ENCODE results near the gene ZDHHC21.

Gene ZDHHC21

DNA sequence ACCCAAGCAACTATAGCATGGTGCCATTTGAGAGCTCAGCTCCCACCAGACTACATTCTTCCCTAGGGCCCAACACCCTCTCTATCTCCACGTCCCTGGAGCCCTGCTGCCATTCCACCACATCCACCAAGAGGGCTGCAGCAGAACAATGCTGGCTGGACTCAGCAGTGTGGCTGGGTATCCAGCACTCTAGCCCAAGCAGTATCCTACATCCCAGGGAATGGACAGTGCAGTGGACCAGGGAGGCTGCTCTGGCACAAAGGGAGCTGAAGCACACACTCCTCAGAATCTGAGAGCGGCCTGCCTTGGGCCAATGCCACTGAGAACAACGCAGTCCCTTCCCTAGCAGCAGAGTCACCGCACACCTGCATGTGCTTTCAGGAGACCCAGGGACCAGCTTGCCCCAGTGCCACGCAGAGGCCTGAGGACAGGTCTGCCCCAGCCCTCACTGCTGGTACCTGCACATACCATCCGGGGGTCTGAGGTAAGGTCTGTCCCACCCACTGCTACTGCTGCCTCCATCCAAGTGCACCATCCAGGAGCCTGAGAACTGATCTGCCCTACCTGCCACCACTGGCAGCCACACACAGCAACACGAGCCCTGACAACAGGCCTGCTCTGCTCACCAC is 95.9 kb downstream of the ZDHHC21 start:
- DNase-seq = no peak

DNA sequence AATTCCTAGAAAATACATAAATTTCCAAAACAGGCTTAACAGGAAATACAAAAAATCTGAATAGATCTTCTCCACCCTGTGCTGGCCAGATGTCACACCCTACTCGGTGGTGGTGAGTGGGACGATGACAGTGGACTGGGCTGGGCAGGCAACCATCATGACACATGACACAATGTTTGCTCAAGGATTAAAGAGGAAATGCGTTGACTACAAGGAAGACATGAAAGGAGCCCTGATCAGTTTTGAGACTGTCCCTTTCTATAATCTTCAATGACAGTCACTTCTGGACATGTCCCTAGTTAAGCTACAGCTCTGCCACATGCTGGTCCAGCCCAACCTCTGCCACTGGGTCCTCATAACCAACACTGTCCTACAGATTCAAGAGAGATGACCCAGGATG is 99.8 kb downstream of the ZDHHC21 start:
- DNase-seq = no peak

DNA sequence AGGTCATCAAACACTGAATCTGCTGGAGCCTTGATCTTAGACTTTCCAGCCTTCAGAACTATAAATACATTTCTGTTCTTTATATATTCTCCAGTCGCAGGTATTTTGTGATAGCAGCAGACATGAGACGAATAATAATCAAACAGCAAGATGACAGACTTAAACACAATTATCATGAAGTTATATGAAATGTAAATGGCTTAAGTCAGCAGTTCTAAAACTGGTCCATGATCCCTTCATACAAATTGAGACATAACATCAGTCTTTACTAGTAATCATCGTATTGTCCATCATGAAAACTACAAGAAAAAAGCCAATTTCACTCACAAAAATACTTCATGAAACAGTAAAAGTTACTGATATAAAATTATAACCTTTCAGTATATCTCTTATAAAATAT is 101.8 kb downstream of the ZDHHC21 start:
- DNase-seq = no peak

DNA sequence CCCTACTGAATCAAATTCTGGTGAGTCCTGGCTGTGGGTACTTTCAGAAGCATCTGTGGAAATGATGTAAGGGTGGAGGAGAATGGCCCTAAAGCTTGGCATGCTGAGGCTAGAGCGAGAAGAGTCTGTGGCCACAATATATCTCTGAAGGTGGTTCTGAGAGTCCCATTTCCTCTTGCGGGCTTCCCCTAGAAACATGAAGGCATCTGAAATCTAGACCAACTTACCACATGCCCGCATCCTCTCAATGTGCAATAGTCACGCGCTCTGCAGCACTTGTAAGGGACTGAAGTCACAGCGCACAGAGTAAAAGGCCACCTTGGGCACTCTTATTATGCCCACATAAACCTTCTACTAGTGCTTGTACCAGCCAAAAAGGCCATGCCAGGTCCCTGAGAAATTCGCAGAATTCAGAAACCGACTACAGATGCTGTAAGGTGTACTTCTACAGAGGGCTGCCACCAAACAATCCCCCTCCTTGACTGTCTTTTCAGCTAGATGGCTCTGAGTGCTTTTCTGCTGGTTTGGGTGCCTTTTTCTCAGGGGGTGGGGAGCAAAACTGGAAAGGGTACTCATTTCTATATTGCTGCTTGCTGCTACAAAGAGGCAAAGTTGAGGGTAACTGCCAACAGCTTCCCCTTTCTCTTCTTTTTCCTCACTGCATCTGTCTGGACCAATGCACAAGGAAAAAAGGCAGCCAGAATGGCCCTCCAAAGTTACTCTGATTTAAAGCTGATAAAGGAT is 107.3 kb downstream of the ZDHHC21 start:
- DNase-seq = no peak

DNA sequence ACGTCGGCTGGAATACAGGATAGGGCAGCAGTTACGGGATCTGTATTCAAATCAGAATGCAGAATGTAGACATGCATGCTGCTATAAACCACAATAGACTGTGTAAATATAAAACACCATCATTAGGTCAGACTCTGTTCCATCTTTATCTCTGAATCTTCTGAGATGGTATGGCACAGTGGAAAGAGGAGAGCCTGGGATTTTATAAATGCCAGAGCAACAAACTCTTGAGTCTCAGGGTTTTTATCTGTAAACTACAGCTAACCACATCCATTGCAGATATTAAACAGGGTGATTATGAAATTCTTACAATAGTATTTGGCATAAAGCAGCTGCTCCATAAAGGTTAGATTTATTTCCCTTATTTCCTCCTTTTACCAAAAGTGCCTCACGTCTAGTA is 108.7 kb downstream of the ZDHHC21 start:
- no peak for DNase-seq

DNA sequence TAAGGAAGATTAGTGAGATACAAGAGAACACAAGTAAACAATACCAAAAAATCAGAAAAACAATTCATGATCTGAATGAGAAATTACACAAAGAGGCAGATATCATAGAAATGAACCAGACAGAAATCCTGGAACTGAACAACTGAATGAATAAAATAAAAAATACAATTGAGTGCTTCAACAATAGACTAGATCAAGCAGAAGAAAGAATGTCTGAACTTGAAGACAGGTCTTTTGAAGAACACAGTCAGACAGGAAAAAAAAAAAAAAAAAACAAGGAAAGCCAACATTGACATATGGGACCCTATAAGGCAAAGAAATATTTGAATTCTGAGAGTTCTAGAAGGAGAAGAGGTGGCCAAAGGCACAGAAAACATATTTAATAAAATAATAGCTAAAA is 115.2 kb downstream of the ZDHHC21 start:
- DNase-seq = no peak

DNA sequence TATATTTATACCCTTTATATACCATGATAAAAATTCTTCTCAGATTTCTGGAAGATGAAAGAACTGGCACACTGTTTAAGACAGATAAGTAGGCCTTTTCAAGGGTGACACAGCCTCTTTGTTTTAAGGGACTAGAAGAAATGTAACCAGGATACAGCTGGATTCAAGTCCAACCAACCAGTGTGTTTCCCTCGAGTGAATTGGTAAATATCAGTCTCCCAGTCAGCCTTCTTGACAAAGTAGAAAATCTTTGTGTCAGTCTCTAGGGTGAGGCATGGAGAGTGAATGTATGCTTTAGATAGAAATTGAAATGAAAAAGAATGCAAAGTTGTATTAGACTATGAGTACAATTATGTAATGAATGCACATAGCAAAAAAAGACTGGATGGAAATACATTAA is 119.1 kb downstream of the ZDHHC21 start:
- DNase-seq = no peak

DNA sequence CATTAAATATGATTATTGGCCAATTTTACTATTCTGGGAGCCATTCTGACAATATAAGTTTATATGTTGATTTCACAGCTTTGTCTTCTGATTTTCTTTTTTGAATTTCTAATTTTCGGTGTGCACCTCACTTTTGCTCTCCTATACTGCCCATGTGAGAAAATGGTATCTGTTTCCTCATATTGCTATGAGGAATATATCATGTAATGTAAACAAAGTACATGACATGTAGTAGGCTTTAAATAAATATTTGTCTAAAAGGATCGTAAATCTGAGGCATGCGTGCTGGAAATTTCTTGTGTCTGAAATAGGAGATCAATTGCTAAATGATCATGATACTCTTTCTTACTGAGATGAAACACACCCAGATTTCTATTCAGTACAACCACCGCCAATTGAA is 119.9 kb downstream of the ZDHHC21 start:
- no peak for DNase-seq

DNA sequence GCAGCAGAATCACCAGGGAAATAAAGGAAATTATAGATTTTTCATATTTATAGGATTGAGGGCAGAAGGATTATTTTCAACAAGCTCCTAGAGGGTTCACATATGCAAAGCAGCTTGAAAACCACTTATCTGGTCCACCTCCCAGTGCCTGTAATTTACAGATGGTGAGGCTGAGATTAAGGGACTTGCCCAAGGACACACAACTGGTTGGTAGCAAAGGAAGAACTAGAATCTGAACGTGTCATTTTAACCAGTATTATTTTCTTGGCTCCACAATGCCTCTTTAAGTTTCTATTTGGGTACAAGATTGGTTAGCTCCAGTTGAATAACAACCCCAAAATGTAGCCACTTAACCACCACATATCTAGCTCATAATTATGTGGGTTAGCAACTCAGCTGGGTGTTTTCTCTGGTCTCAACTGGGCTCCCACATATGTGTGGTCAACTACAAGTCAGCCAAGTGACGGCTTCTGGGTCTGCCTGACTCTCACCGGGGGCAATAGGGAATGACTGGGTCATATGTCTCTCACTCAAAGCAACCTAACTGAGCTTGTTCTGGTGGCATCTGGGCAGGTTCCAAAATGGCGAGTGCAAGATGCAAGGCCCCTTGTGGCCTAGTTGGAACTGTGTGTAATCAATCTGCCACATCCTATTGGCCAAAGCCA is 127.7 kb downstream of the ZDHHC21 start:
- DNase-seq = no peak

DNA sequence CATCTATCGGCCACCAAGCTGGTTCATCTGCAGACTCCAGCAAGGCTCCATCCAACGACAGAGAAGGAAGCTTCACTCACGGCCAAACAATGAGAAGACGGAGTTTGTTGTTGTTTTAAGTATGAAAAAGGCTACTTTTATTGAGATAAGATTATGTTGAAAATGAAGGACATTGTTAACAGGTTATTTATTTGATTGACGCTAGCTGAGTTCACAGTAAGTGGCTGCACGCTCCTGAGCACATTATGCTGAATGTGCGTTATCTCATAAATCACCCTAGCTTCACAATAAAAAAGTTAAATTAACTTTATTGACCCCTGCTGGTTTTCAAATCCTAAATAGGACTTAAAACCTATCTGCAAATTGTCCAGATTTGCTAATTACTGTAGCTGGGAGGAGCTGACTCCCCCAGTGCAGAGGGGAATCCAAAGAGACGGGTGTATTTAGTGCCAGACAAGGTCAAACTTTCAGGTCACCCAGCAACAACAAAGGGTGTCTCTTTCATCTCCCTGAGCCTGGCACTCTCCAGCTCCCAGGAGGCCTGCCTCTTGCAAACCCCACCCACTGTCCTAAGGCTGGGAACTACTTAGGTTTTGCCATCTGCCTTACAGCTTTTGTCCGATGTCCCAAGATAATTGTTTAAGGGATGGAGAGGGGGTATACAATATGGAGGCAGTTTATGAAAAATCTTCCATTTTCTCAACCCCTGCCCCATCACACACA is 129.2 kb downstream of the ZDHHC21 start:
- no peak for DNase-seq

DNA sequence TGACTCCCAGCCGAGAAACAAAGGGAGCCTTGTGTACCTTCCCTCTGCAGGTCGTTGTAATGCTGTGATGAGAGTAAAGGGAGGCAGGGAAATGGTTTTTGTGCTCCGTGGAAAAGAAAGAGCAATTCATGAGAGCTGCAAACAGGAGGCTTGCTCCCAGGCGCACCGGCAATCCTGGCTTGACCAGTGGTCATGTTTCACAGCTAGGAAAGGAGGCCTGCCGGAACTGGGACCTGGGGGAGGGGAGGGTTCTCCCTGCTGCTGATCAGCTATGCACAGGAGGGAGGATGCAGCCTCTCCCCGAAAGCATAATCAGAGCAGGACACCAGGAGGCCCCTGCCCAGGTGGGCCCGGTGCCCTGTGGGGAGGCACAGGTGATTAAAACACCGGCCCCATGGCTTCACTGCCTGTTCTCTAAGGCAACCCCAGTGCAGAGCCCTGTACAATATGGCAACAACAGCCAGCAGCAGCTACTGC is 131.3 kb downstream of the ZDHHC21 start:
- no peak for DNase-seq

Measured in NCI-H2029 treated with DMSO at 0.1 percent for 48 hours (cell line).